Thymus (tissue), 11 donors: ENCODE data around the gene CAMTA1. TPM values are rescaled to one million over a fixed set of nuclear protein-coding genes. Genes with fewer than 3 reads are reported as not detected.

Source experiments
- DNase-seq, 9 donors: peaks; one replicate each; pipeline ENCODE4 v3.0.0-alpha.2; 2013; ENCODE audit warnings: low spot score in 9 of 9, low read depth in 6 of 9, missing footprints in 1 of 9
- H3K27ac ChIP-seq, 2 donors: one replicate each; pipeline ENCODE4 v1.5.1; 2013; ENCODE audit warnings: control low read depth in 1 of 2, low read depth in 1 of 2, low read length in 1 of 2, mild to moderate bottlenecking in 1 of 2, moderate library complexity in 1 of 2
- H3K27me3 ChIP-seq, 2 donors: one replicate each; pipeline ENCODE4 v1.5.1; 2013; ENCODE audit warnings: low read length in 1 of 2; ENCODE audit not compliant: control insufficient read depth in 2 of 2, insufficient read depth in 1 of 2
- H3K36me3 ChIP-seq, 2 donors: one replicate each; pipeline ENCODE4 v1.5.1; 2013; ENCODE audit warnings: low read length in 1 of 2, mild to moderate bottlenecking in 1 of 2, moderate library complexity in 1 of 2; ENCODE audit not compliant: control insufficient read depth in 2 of 2, insufficient read depth in 2 of 2
- H3K4me1 ChIP-seq, 2 donors: one replicate each; pipeline ENCODE4 v1.5.1; 2013; ENCODE audit warnings: low read length in 2 of 2; ENCODE audit not compliant: control insufficient read depth in 2 of 2, insufficient read depth in 2 of 2
- H3K4me3 ChIP-seq, 2 donors: one replicate each; pipeline ENCODE4 v1.5.1; 2013; ENCODE audit warnings: low read length in 2 of 2, control low read depth in 1 of 2, mild to moderate bottlenecking in 1 of 2
- H3K9me3 ChIP-seq, 2 donors: one replicate each; pipeline ENCODE4 v1.5.1; 2013; ENCODE audit warnings: low read length in 1 of 2, mild to moderate bottlenecking in 1 of 2; ENCODE audit not compliant: control insufficient read depth in 2 of 2, insufficient read depth in 1 of 2
- WGBS: extraction: QIAGEN DNeasy Blood & Tissue Kit; methylation state at CpG from one replicate; pipeline ENCODE4 v1.1.7; 2013; 5-methylcytosine and 5-hydroxymethylcytosine counted together
- polyA plus RNA-seq: library from polyadenylated mRNA; stranded (reverse); fragments of 200-250 nt; gene quantifications from one replicate; pipeline ENCODE4 v1.2.3, GENCODE V29; 2013
- total RNA-seq: library from RNA; stranded (reverse); fragments of 120-200 nt; gene quantifications from one replicate; pipeline ENCODE4 v1.2.4, GENCODE V29; 2013
- donor health status: healthy.

CAMTA1 gene
- total and polyA plus RNA-seq, 2 donors, result 32.0 to 158 TPM

GRCh38 chr1:6975331-6976043 lies 190.2 kb downstream of the CAMTA1 start:
- WGBS, result 90% methylated on average over 16 of the region's 16 CpGs
- H3K27me3 ChIP-seq, result no peaks in the 10 kb centered on the region
- H3K4me3 ChIP-seq, result no peak overlapping the region
- no peak overlapping the region for H3K27ac ChIP-seq
- H3K9me3 ChIP-seq, result no peaks in the 10 kb centered on the region
- no peak for DNase-seq
- H3K4me1 ChIP-seq, result peaks cover 0 to 2% of the 10 kb centered on the region in 2 donors
- H3K36me3 ChIP-seq, result no peaks in the 10 kb centered on the region

- no peak for DNase-seq
- Histone ChIP-seq H3K4me3 (no peak overlapping the region), H3K36me3 (no peaks in the 10 kb centered on the region), H3K4me1 (no peaks in the 10 kb centered on the region), H3K27me3 (no peaks in the 10 kb centered on the region), H3K27ac (no peak overlapping the region), H3K9me3 (no peaks in the 10 kb centered on the region)
- 91% methylated on average over 6 of the region's 6 CpGs for WGBS
Observed at GRCh38 chr1:6976044-6976375, 190.8 kb downstream of the CAMTA1 start.

GRCh38 chr1:6979003-6979613 lies 193.9 kb downstream of the CAMTA1 start:
- H3K27ac ChIP-seq, result no peak overlapping the region
- H3K4me1 ChIP-seq, result no peaks in the 10 kb centered on the region
- WGBS, result 93% methylated on average over 5 of the region's 5 CpGs
- H3K36me3 ChIP-seq, result no peaks in the 10 kb centered on the region
- DNase-seq, result no peak
- no peaks in the 10 kb centered on the region for H3K9me3 ChIP-seq
- H3K4me3 ChIP-seq, result no peak overlapping the region
- H3K27me3 ChIP-seq, result no peaks in the 10 kb centered on the region

- H3K27me3 ChIP-seq, result no peaks in the 10 kb centered on the region
- no peaks in the 10 kb centered on the region for H3K4me1 ChIP-seq
- no peaks in the 10 kb centered on the region for H3K36me3 ChIP-seq
- no peak for DNase-seq
- no peak overlapping the region for H3K4me3 ChIP-seq
- no peaks in the 10 kb centered on the region for H3K9me3 ChIP-seq
- no peak overlapping the region for H3K27ac ChIP-seq
Observed at GRCh38 chr1:6981595-6981994, 196.3 kb downstream of the CAMTA1 start.

- Histone ChIP-seq H3K4me1 (no peaks in the 10 kb centered on the region), H3K27ac (no peak overlapping the region), H3K27me3 (no peaks in the 10 kb centered on the region), H3K36me3 (no peaks in the 10 kb centered on the region), H3K9me3 (no peaks in the 10 kb centered on the region), H3K4me3 (no peak overlapping the region)
- DNase-seq, result no peak
- WGBS, result 91% methylated on average over 9 of the region's 9 CpGs
Observed at GRCh38 chr1:6982443-6982842, 197.2 kb downstream of the CAMTA1 start.

GRCh38 chr1:6982860-6983259 lies 197.6 kb downstream of the CAMTA1 start:
- no peaks in the 10 kb centered on the region for H3K9me3 ChIP-seq
- no peaks in the 10 kb centered on the region for H3K27me3 ChIP-seq
- H3K4me1 ChIP-seq, result no peaks in the 10 kb centered on the region
- 97% methylated on average over 2 of the region's 2 CpGs for WGBS
- H3K36me3 ChIP-seq, result no peaks in the 10 kb centered on the region
- no peak for DNase-seq
- H3K4me3 ChIP-seq, result no peak overlapping the region
- H3K27ac ChIP-seq, result no peak overlapping the region

GRCh38 chr1:6984536-6984935 lies 199.3 kb downstream of the CAMTA1 start:
- DNase-seq, result no peak
- H3K9me3 ChIP-seq, result no peaks in the 10 kb centered on the region
- H3K36me3 ChIP-seq, result no peaks in the 10 kb centered on the region
- WGBS, result 93% methylated on average over 14 of the region's 14 CpGs
- H3K27ac ChIP-seq, result no peak overlapping the region
- H3K4me1 ChIP-seq, result no peaks in the 10 kb centered on the region
- no peak overlapping the region for H3K4me3 ChIP-seq
- no peaks in the 10 kb centered on the region for H3K27me3 ChIP-seq

GRCh38 chr1:6984986-6985385 lies 199.7 kb downstream of the CAMTA1 start:
- WGBS, result 76% methylated on average over 7 of the region's 7 CpGs
- DNase-seq, result no peak
- Histone ChIP-seq H3K27ac (no peak overlapping the region), H3K27me3 (no peaks in the 10 kb centered on the region), H3K36me3 (no peaks in the 10 kb centered on the region), H3K9me3 (no peaks in the 10 kb centered on the region), H3K4me3 (no peak overlapping the region), H3K4me1 (no peaks in the 10 kb centered on the region)

- DNase-seq, result no peak
- WGBS, result 95% methylated on average over 17 of the region's 17 CpGs
Observed at GRCh38 chr1:6985549-6986276, 200.5 kb downstream of the CAMTA1 start.

More at GRCh38 chr1:6985549-6986276, 200.5 kb downstream of the CAMTA1 start:
- Histone ChIP-seq H3K9me3 (no peaks in the 10 kb centered on the region), H3K27ac (no peak overlapping the region), H3K4me3 (no peak overlapping the region), H3K4me1 (no peaks in the 10 kb centered on the region), H3K27me3 (no peaks in the 10 kb centered on the region), H3K36me3 (no peaks in the 10 kb centered on the region)
